ENCODE data around the gene SEZ6. TPM values are rescaled to one million over a fixed set of nuclear protein-coding genes. Genes with fewer than 3 reads are reported as not detected.

SEZ6 gene
- total RNA-seq, 3 donors from 2014 or later, result 0.31 to 1.0 TPM; not detected in 1

DNA sequence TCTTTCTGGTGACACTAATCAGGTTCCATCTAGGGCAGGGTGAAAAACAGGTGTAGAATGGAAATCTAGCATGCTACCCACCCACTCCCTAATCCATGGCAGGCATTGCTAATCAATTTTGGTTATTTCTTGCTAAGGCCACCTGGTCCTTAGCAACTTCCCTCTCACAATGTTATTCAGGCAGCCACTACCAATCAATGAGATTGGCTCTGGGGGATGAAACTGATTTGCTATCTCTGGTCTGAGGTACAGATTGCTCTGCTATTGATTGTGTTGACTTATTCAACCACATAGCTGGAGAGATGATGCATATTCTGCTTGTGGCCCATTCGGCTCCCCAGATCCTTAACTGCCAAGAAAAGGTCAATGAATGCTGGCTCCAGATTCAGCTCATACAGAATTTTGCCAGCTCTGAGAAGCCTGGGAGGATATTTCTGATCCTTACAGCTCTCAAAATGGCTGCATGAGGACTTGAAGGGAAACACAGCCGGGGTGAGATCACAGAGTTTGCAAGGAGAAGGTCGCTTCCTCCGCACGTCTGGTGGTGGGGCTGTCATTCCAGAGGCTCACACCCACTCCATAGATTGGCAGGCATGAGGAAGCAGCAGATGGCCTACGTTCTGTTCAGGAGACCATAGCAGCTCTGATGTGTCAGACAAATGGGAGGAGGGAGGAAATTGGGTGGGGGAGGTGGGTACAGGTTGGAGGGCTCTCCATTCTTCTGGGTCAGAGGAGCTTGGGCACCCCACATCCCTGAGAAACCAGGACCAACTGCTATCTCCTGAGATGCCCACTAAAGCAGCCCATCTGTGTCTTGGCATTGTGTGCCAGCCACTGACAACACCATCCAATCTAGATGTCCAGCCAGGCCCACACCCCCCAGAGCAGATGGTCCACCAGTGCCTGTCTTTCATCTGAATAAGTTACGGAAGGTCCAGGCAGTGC is 22.3 kb downstream of the SEZ6 start:
- no peak for ATAC-seq
- TF ChIP-seq, protein P1, sequence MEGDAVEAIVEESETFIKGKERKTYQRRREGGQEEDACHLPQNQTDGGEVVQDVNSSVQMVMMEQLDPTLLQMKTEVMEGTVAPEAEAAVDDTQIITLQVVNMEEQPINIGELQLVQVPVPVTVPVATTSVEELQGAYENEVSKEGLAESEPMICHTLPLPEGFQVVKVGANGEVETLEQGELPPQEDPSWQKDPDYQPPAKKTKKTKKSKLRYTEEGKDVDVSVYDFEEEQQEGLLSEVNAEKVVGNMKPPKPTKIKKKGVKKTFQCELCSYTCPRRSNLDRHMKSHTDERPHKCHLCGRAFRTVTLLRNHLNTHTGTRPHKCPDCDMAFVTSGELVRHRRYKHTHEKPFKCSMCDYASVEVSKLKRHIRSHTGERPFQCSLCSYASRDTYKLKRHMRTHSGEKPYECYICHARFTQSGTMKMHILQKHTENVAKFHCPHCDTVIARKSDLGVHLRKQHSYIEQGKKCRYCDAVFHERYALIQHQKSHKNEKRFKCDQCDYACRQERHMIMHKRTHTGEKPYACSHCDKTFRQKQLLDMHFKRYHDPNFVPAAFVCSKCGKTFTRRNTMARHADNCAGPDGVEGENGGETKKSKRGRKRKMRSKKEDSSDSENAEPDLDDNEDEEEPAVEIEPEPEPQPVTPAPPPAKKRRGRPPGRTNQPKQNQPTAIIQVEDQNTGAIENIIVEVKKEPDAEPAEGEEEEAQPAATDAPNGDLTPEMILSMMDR (IDR thresholded peaks at IDR 0.05), result no peak
- Histone ChIP-seq H3K9me3 (no peaks in the 10 kb centered on the region), H3K4me3 (no peak overlapping the region), H3K36me3 (ENCODE audit: low read depth) (no peaks in the 10 kb centered on the region), H3K4me1 (ENCODE audit: low read depth) (no peaks in the 10 kb centered on the region)
- DNase-seq, result no peak
- intact Hi-C loops (cut with DNase I, micrococcal nuclease), result no loop called here

DNA sequence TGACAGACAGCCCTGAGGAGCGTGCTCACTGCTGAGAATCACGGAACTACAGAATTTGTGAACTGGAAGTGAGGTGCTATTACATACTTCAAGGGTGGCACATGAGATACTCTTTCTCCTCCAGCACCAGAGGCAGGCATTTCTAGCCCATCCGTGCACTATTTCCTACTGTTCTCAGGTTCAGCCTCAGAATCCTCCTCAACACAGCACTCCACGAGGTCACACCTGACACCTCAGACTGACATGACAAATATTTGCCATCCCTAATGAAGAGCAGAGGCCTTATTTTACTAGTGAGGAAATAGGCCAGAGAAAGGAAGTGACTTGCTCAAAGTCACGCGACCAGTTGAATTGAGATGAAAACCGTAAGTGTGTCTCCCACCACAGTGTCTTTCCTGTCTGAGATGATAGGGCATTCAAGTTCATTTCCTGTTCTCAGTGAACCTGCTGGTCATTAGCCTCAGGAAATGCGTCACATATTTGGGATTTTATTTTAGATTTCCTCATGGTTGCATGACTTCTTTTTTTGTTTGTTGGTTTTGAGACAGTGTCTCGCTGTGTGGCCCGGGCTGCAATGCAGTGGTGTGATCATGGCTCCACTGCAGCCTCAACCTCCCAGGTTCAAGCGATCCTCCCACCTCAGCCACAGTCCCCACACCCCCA is 23.6 kb downstream of the SEZ6 start:
- ATAC-seq, result peak; percentile 77
- H3K36me3 ChIP-seq (ENCODE audit: low read depth), result no peaks in the 10 kb centered on the region
- TF ChIP-seq, protein P1 (IDR thresholded peaks at IDR 0.05), result no peak
- no peaks in the 10 kb centered on the region for H3K9me3 ChIP-seq
- peak in 1 of 3 donors; percentile 35 for DNase-seq
- H3K4me3 ChIP-seq, result no peak overlapping the region
- intact Hi-C loops (cut with DNase I, micrococcal nuclease), result no loop called here
- H3K4me1 ChIP-seq (ENCODE audit: low read depth), result no peaks in the 10 kb centered on the region

GRCh38 chr17:28978356-28978964 is 27.4 kb downstream of the SEZ6 start:
- H3K4me3 ChIP-seq, result no peak overlapping the region
- no peaks in the 10 kb centered on the region for H3K36me3 ChIP-seq (ENCODE audit: low read depth)
- DNase-seq, result no peak
- ATAC-seq, result no peak
- TF ChIP-seq, protein P1 (IDR thresholded peaks at IDR 0.05), result no peak
- H3K9me3 ChIP-seq, result no peaks in the 10 kb centered on the region
- intact Hi-C loops (cut with DNase I, micrococcal nuclease), result no loop called here
- no peaks in the 10 kb centered on the region for H3K4me1 ChIP-seq (ENCODE audit: low read depth)

GRCh38 chr17:28977659-28978355 is 28.0 kb downstream of the SEZ6 start:
- no peaks in the 10 kb centered on the region for H3K9me3 ChIP-seq
- ATAC-seq, result no peak
- intact Hi-C loops (cut with DNase I, micrococcal nuclease), result no loop called here
- no peak for DNase-seq
- TF ChIP-seq, protein P1 (IDR thresholded peaks at IDR 0.05), result no peak
- no peaks in the 10 kb centered on the region for H3K36me3 ChIP-seq (ENCODE audit: low read depth)
- H3K4me3 ChIP-seq, result no peak overlapping the region
- no peaks in the 10 kb centered on the region for H3K4me1 ChIP-seq (ENCODE audit: low read depth)

DNA sequence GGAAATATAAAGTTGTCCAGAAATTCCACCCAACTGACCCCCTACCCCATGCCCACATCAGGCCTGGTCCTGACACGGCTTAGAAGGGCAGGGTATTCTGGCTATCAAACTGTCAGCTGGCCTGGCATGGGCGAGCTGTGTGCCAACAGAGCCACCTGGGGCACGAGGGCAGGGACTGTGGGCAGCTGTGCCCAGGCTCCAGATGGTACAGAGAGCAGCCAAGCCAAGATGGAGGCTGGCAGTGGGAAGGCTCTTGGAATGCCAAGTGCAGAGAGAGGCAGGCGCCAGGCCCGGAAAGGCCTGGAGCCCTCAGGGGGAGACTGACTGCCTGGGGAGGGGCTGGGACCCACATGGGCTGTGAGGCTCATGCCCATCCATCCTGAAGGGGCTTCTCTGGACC is 30.2 kb downstream of the SEZ6 start:
- ATAC-seq (no peak), DNase-seq (no peak)
- intact Hi-C loops (cut with DNase I, micrococcal nuclease), result no loop called here
- H3K4me3 ChIP-seq, result no peak overlapping the region
- H3K4me1 ChIP-seq (ENCODE audit: low read depth), result no peaks in the 10 kb centered on the region
- H3K9me3 ChIP-seq, result no peaks in the 10 kb centered on the region
- H3K36me3 ChIP-seq (ENCODE audit: low read depth), result no peaks in the 10 kb centered on the region
- TF ChIP-seq, protein P1 (IDR thresholded peaks at IDR 0.05), result no peak
